ENCODE results near the gene UNC80.
A peak's percentile ranks its signal among the peaks of the same experiment; 100 is the strongest.
"Not testable (repeated sequence)": the region's sequence is repeated elsewhere in the genome, so short reads cannot be mapped to it uniquely, and the experiment has no call there.

UNC80 gene

DNA sequence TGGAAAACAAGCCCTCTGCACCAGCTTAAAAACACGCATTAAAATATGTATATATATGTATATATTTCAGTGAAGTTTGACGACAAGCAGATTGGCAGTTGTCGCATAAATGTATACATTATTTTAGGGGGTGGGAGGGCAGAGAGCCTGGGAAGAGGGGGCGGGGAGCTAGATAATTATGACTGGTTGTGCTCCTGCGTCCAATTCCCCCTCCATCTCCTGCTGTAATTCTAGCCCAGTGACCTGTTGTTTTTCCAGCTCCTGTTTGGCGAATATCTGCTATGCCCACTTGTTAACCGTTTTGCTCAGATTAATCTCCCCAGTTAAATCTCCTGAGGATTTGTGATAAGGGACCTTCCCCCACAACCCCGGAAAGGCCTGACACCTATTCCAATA, 656 bp downstream of the UNC80 start:
- H3K9me3 Mint-ChIP-seq: peaks cover 0 to 2% of the 10 kb centered on the region in 2 donors
- H3K27ac Mint-ChIP-seq: no peak overlapping the region
- ATAC-seq (replicated peaks) (no peak), DNase-seq (no peak)
- peaks cover 27 to 38% of the 10 kb centered on the region in 2 donors for H3K27me3 Mint-ChIP-seq
- no peak overlapping the region for H3K4me3 Mint-ChIP-seq
- peaks cover 3 to 5% of the 10 kb centered on the region in 2 donors for H3K4me1 Mint-ChIP-seq
- no peaks in the 10 kb centered on the region for H3K36me3 Mint-ChIP-seq

DNA sequence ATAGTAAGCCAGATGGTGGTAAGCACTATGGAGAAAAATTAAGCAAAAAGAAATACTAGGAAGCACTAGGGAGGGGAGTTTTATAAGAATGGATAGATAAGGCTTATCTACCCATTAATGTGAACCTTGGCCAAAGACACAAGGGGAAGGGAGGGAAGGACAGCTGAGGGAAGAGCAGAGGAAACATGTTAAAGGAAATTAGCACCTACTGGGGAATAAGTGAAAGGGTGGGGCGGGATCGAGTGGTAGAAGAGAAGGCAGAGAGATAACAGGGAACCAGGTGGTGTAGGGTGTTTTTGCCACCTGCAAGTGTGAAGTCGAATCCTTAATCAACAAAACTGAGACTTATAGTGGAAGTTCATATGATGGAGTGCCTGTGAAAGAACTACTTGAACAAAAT, 1.7 kb downstream of the UNC80 start:
- DNase-seq (no peak), ATAC-seq (replicated peaks) (no peak)
- no peak overlapping the region for H3K4me3 Mint-ChIP-seq
- peaks cover 3 to 5% of the 10 kb centered on the region in 2 donors for H3K4me1 Mint-ChIP-seq
- peaks cover 27 to 31% of the 10 kb centered on the region in 2 donors for H3K27me3 Mint-ChIP-seq
- H3K9me3 Mint-ChIP-seq: no peaks in the 10 kb centered on the region
- no peaks in the 10 kb centered on the region for H3K36me3 Mint-ChIP-seq
- no peak overlapping the region for H3K27ac Mint-ChIP-seq

DNA sequence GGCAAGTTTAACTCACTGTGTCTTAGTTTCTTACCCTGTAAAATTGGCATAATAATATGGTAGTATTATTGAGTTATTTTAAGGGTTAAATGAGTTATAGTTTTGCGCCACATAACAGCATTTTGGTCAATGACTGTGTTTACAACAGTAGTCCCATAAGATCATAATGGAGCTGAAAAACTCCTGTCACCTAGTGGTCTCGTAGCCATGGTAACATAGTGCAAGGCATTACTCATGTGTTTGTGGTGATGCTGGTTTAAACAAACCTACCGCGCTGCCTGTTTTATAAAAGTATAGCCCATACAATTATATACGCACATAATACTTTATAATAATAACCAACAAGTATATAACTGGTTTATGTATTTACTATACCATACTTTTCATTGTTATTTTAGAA, 15.8 kb downstream of the UNC80 start:
- H3K4me3 Mint-ChIP-seq: no peak overlapping the region
- H3K4me1 Mint-ChIP-seq: peaks cover 3 to 10% of the 10 kb centered on the region in 2 donors
- no peak for ATAC-seq (replicated peaks)
- no peaks in the 10 kb centered on the region for H3K36me3 Mint-ChIP-seq
- no peaks in the 10 kb centered on the region for H3K27me3 Mint-ChIP-seq
- no peak for DNase-seq
- no peak overlapping the region for H3K27ac Mint-ChIP-seq
- H3K9me3 Mint-ChIP-seq: no peaks in the 10 kb centered on the region

GRCh38 chr2:209788925-209789324, 17.3 kb downstream of the UNC80 start:
- ATAC-seq (replicated peaks) (no peak), DNase-seq (no peak)
- no peaks in the 10 kb centered on the region for H3K9me3 Mint-ChIP-seq
- no peak overlapping the region for H3K4me3 Mint-ChIP-seq
- peaks cover 3 to 10% of the 10 kb centered on the region in 2 donors for H3K4me1 Mint-ChIP-seq
- no peak overlapping the region for H3K27ac Mint-ChIP-seq
- no peaks in the 10 kb centered on the region for H3K27me3 Mint-ChIP-seq
- H3K36me3 Mint-ChIP-seq: no peaks in the 10 kb centered on the region

DNA sequence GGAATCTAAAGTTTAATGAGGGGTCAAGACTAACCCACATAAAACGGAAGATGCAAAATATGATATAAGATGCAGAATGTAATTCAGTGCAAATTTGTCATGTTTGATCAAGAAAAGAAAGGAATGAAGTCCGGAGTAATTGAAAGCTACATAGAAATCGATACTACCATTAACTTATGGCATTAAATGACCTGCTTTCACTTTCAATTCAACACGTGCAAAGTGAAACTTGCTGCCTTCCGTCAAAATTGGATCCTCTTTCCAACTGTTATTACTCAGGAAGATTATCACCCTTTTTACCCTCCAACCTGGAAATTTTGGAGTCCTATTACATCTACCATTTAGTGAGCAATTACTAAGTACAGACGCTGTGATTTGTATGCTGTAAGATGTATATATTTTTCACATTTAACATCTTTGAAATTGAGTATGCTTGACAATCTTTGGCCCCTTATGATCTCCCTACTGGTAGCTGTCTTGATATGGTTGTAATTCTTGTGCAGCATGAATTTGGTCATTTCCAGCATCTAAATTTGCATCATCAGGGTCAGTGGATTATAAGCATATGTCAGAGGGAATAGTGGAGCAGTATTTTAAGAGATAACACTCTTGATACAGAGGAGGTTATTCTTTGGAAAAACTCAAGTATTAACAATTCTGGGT, 18.6 kb downstream of the UNC80 start:
- Mint-ChIP-seq H3K27me3 (no peaks in the 10 kb centered on the region), H3K9me3 (no peaks in the 10 kb centered on the region), H3K27ac (no peak overlapping the region), H3K36me3 (no peaks in the 10 kb centered on the region), H3K4me3 (peak overlapping the region; percentile 0 to 12), H3K4me1 (peaks cover 3 to 10% of the 10 kb centered on the region in 2 donors)
- ATAC-seq (replicated peaks) (no peak), DNase-seq (no peak)

- no peak for ATAC-seq (replicated peaks)
- no peaks in the 10 kb centered on the region for H3K36me3 Mint-ChIP-seq
These were observed 19.5 kb downstream of the UNC80 start for GRCh38 chr2:209791151-209791550.

DNA sequence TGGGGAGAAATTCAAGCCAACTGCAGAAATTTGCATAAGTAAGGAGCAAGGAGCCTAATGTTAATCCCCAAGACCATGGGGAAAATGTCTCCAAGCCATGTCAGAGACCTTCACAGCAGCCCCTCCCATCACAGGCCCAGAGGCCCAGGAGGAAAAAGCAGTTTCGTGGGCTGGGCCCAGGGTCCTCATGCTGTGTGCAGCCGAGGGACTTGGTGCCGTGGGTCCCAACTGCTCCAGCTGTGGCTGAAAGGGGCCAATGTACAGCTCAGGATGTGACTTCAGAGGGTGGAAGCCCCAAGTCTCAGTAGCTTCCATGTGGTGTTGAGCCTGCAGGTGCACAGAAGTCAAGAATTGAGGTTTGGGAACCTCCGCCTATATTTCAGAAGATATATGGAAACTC, 23.8 kb downstream of the UNC80 start:
- not testable (repeated sequence) for ATAC-seq (replicated peaks); H3K9me3 Mint-ChIP-seq; H3K4me3 Mint-ChIP-seq; DNase-seq; H3K4me1 Mint-ChIP-seq; H3K27ac Mint-ChIP-seq; H3K27me3 Mint-ChIP-seq; H3K36me3 Mint-ChIP-seq

More at GRCh38 chr2:209791151-209791550, 19.5 kb downstream of the UNC80 start:
- no peak for DNase-seq
- Mint-ChIP-seq H3K9me3 (peaks cover 0 to under 1% of the 10 kb centered on the region in 2 donors), H3K27me3 (no peaks in the 10 kb centered on the region), H3K27ac (no peak overlapping the region), H3K4me3 (no peak overlapping the region), H3K4me1 (peaks cover 3 to 10% of the 10 kb centered on the region in 2 donors)

- ATAC-seq (replicated peaks) (no peak), DNase-seq (no peak)
- Mint-ChIP-seq H3K27ac (no peak overlapping the region), H3K4me3 (no peak overlapping the region), H3K4me1 (no peaks in the 10 kb centered on the region), H3K36me3 (no peaks in the 10 kb centered on the region), H3K27me3 (no peaks in the 10 kb centered on the region), H3K9me3 (peaks cover 0 to 5% of the 10 kb centered on the region in 2 donors)
These were observed 33.7 kb downstream of the UNC80 start for GRCh38 chr2:209805351-209805750.

DNA sequence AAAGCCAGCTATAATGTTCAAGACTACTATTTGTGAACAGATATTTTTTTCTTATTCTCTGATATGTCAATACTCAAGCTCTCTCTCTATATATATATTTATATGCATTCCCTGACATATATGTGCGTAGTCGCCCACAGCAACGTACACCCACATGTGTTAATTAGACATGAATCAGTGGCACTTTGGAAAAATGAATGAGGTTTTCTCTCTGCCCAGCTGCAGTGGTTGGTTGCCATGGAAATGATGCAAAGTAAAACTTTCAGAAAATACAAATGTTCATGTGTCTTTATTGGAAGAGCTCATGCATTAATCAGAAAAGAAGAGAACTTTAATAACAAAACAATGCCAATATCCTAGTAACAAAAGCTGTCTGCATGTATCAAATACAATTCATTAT, 34.7 kb downstream of the UNC80 start:
- no peak for ATAC-seq (replicated peaks)
- no peak for DNase-seq
- Mint-ChIP-seq H3K4me3 (no peak overlapping the region), H3K27me3 (no peaks in the 10 kb centered on the region), H3K9me3 (peaks cover 0 to 5% of the 10 kb centered on the region in 2 donors), H3K27ac (no peak overlapping the region), H3K36me3 (no peaks in the 10 kb centered on the region), H3K4me1 (no peaks in the 10 kb centered on the region)

GRCh38 chr2:209808521-209808920, 36.9 kb downstream of the UNC80 start:
- ATAC-seq (replicated peaks): no peak
- Mint-ChIP-seq H3K4me3 (no peak overlapping the region), H3K4me1 (no peaks in the 10 kb centered on the region), H3K9me3 (peaks cover 0 to 5% of the 10 kb centered on the region in 2 donors), H3K36me3 (no peaks in the 10 kb centered on the region), H3K27me3 (no peaks in the 10 kb centered on the region), H3K27ac (no peak overlapping the region)
- DNase-seq: no peak

- ATAC-seq (replicated peaks): no peak
- Mint-ChIP-seq H3K9me3 (peaks cover 0 to 5% of the 10 kb centered on the region in 2 donors), H3K4me1 (no peaks in the 10 kb centered on the region)
These were observed 37.6 kb downstream of the UNC80 start for GRCh38 chr2:209809256-209809655.

GRCh38 chr2:209817844-209818271, 46.2 kb downstream of the UNC80 start:
- ATAC-seq (replicated peaks) (no peak), DNase-seq (no peak)
- H3K4me1 Mint-ChIP-seq: no peaks in the 10 kb centered on the region
- no peaks in the 10 kb centered on the region for H3K36me3 Mint-ChIP-seq
- no peak overlapping the region for H3K4me3 Mint-ChIP-seq
- H3K9me3 Mint-ChIP-seq: peaks cover 0 to 4% of the 10 kb centered on the region in 2 donors
- no peaks in the 10 kb centered on the region for H3K27me3 Mint-ChIP-seq
- no peak overlapping the region for H3K27ac Mint-ChIP-seq

More at GRCh38 chr2:209809256-209809655, 37.6 kb downstream of the UNC80 start:
- H3K36me3 Mint-ChIP-seq: no peaks in the 10 kb centered on the region
- no peak overlapping the region for H3K27ac Mint-ChIP-seq
- no peak overlapping the region for H3K4me3 Mint-ChIP-seq
- DNase-seq: no peak
- no peaks in the 10 kb centered on the region for H3K27me3 Mint-ChIP-seq

DNA sequence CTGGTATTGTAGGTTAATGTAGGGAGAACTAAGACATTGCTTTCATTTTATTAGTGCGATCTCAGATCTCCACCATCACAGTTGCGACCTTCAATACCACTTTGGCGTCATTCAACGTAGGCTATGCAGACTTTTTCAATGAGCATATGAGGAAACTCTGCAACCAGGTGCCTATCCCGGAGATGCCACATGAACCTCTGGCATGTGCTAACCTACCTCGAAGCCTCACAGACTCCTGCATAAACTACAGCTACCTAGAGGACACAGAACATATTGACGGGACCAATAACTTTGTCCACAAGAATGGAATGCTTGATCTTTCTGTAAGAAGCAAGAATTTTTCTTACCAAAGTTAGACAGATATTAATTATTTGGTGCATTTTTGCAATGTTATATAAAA, 47.3 kb downstream of the UNC80 start:
- ATAC-seq (replicated peaks) (no peak), DNase-seq (no peak)
- no peak overlapping the region for H3K4me3 Mint-ChIP-seq
- no peaks in the 10 kb centered on the region for H3K4me1 Mint-ChIP-seq
- no peaks in the 10 kb centered on the region for H3K36me3 Mint-ChIP-seq
- no peak overlapping the region for H3K27ac Mint-ChIP-seq
- no peaks in the 10 kb centered on the region for H3K27me3 Mint-ChIP-seq
- H3K9me3 Mint-ChIP-seq: peaks cover 0 to 4% of the 10 kb centered on the region in 2 donors

DNA sequence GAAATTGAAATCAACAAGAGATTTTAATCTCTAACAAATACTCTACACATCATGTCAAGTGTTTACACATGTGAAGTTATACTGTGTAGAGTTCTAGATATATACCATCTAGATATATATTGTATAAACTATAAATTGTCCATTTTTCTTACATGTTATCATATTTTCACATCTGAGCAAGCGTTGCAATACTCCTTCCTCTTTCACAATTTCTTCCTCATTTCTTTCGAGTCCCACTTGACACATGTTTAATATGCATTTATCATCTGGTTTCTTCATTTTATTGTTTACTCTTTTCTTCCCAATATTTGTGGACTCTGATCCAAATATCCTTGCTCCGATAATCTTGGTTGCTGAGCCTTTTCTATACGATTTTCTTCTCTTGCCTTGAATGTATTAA, 50.2 kb downstream of the UNC80 start:
- Mint-ChIP-seq H3K36me3 (no peaks in the 10 kb centered on the region), H3K9me3 (peaks cover 0 to 4% of the 10 kb centered on the region in 2 donors), H3K27me3 (no peaks in the 10 kb centered on the region), H3K27ac (no peak overlapping the region), H3K4me3 (no peak overlapping the region), H3K4me1 (no peaks in the 10 kb centered on the region)
- no peak for DNase-seq
- no peak for ATAC-seq (replicated peaks)

GRCh38 chr2:209823484-209823883, 51.9 kb downstream of the UNC80 start:
- H3K36me3 Mint-ChIP-seq: no peaks in the 10 kb centered on the region
- DNase-seq: no peak
- no peak overlapping the region for H3K4me3 Mint-ChIP-seq
- ATAC-seq (replicated peaks): no peak
- H3K9me3 Mint-ChIP-seq: peaks cover 0 to 4% of the 10 kb centered on the region in 2 donors
- H3K27ac Mint-ChIP-seq: no peak overlapping the region
- H3K4me1 Mint-ChIP-seq: no peaks in the 10 kb centered on the region
- H3K27me3 Mint-ChIP-seq: no peaks in the 10 kb centered on the region
